Endodermal cell (in vitro differentiated cells): ENCODE measurements around the gene LHX2. TPM values are rescaled to one million over a fixed set of nuclear protein-coding genes. Genes with fewer than 3 reads are reported as not detected.

Experiments
- DNase-seq: peaks from one replicate; pipeline ENCODE4 v3.0.0-alpha.2; 2017
- H3K27ac ChIP-seq: 2 replicates; pipeline ENCODE4 v1.5.1; 2013; ENCODE audit warnings: mild to moderate bottlenecking, low read depth, low read length, moderate library complexity
- H3K27me3 ChIP-seq: 2 replicates; pipeline ENCODE4 v1.6.1; 2013; ENCODE audit warnings: mild to moderate bottlenecking, low read length, moderate library complexity; ENCODE audit not compliant: insufficient read depth, control insufficient read depth, poor library complexity, severe bottlenecking
- H3K36me3 ChIP-seq: 2 replicates; pipeline ENCODE4 v1.7.0; 2013; ENCODE audit warnings: mild to moderate bottlenecking, low read length, moderate library complexity; ENCODE audit not compliant: control insufficient read depth, insufficient read depth
- H3K4me1 ChIP-seq: one replicate; pipeline ENCODE4 v1.7.0; 2013; ENCODE audit warnings: low read length; ENCODE audit not compliant: control insufficient read depth, insufficient read depth
- H3K4me3 ChIP-seq: 2 replicates; pipeline ENCODE4 v1.5.1; 2013; ENCODE audit warnings: mild to moderate bottlenecking, low read length, moderate library complexity
- H3K9ac ChIP-seq: 2 replicates; pipeline ENCODE4 v1.6.1; 2013; ENCODE audit warnings: mild to moderate bottlenecking, low read length, moderate library complexity; ENCODE audit not compliant: poor library complexity, severe bottlenecking; ENCODE audit errors: extremely low read depth
- H3K9me3 ChIP-seq: 2 replicates; pipeline ENCODE4 v1.6.1; 2013; ENCODE audit warnings: mild to moderate bottlenecking, low read length, moderate library complexity; ENCODE audit not compliant: control insufficient read depth
- H3K27ac Mint-ChIP-seq: 2 replicates; pipeline ENCODE4 v1.8.0; 2020; ENCODE audit warnings: mixed read lengths
- H3K27me3 Mint-ChIP-seq: 2 replicates; pipeline ENCODE4 v1.8.0; 2021; ENCODE audit warnings: mild to moderate bottlenecking, mixed read lengths; ENCODE audit not compliant: insufficient read depth
- H3K36me3 Mint-ChIP-seq: 2 replicates; pipeline ENCODE4 v1.8.0; 2020; ENCODE audit warnings: low read depth, mixed read lengths
- H3K4me1 Mint-ChIP-seq: 2 replicates; pipeline ENCODE4 v1.8.0; 2020; ENCODE audit warnings: mixed read lengths
- H3K4me3 Mint-ChIP-seq: 2 replicates; pipeline ENCODE4 v1.8.0; 2020; ENCODE audit warnings: mild to moderate bottlenecking, moderate library complexity, mixed read lengths
- H3K9me3 Mint-ChIP-seq: 2 replicates; pipeline ENCODE4 v1.8.0; 2020; ENCODE audit warnings: mild to moderate bottlenecking, mixed read lengths
- CTCF ChIP-seq: fragments of 200-600 bp; sonication (generic); conservative IDR thresholded peaks from 2 replicates; pipeline ENCODE4 v1.5.0; 2021; ENCODE audit warnings: antibody characterized with exemption, mild to moderate bottlenecking
- WGBS, 2 experiments: methylation state at CpG; one replicate each; pipeline versions ENCODE4 v1.1.5 to v1.1.7; 2013; ENCODE audit warnings: missing lambda C conversion rate in 2 of 2, mixed read lengths in 1 of 2; ENCODE audit not compliant: insufficient coverage in 1 of 2, insufficient read length in 1 of 2; 5-methylcytosine and 5-hydroxymethylcytosine counted together
- total RNA-seq, 2 donors: library from RNA; stranded (reverse); fragmentation: NEBNext Ultra II Directional in 1 of 2; extraction: Animal tissue kit (Norgen Biotek cat#: 25700) in 1 of 2; gene quantifications; 2 replicates in 1 of 2; 3 replicates in 1 of 2; pipeline ENCODE4 v1.2.1, GENCODE V29; 2021

LHX2 gene
- total RNA-seq, 2 donors from 2014 or later: 0.20 to 0.29 TPM

- H3K4me3 Mint-ChIP-seq: no peak overlapping the region
Observed at GRCh38 chr9:124003636-124004349, 7.8 kb upstream of the LHX2 start.

GRCh38 chr9:124004593-124004992, 7.0 kb upstream of the LHX2 start:
- WGBS, 2 experiments: 15 to 19% methylated on average over 2 to 4 of the region's 4 CpGs
- peaks cover 51% of the 10 kb centered on the region for H3K4me1 Mint-ChIP-seq
- Histone ChIP-seq H3K36me3 (no peaks in the 10 kb centered on the region), H3K27me3 (peaks cover 96% of the 10 kb centered on the region), H3K4me1 (peaks cover 3% of the 10 kb centered on the region), H3K9ac (no peak overlapping the region), H3K27ac (no peak overlapping the region), H3K4me3 (no peak overlapping the region), H3K9me3 (no peaks in the 10 kb centered on the region)
- H3K27ac Mint-ChIP-seq: no peak overlapping the region
- H3K36me3 Mint-ChIP-seq: no peaks in the 10 kb centered on the region
- TF ChIP-seq CTCF: no peak
- H3K9me3 Mint-ChIP-seq: no peaks in the 10 kb centered on the region
- H3K4me3 Mint-ChIP-seq: no peak overlapping the region
- no peak for DNase-seq
- H3K27me3 Mint-ChIP-seq: peaks cover 95% of the 10 kb centered on the region

More at GRCh38 chr9:124003636-124004349, 7.8 kb upstream of the LHX2 start:
- Histone ChIP-seq H3K27me3 (peaks cover 94% of the 10 kb centered on the region), H3K27ac (no peak overlapping the region), H3K36me3 (no peaks in the 10 kb centered on the region), H3K9ac (no peak overlapping the region), H3K9me3 (no peaks in the 10 kb centered on the region), H3K4me1 (peaks cover 3% of the 10 kb centered on the region), H3K4me3 (no peak overlapping the region)
- no peak for TF ChIP-seq CTCF
- WGBS, 2 experiments: 7 to 19% methylated on average over 2 to 4 of the region's 4 CpGs
- Mint-ChIP-seq H3K27me3 (peaks cover 92% of the 10 kb centered on the region), H3K36me3 (no peaks in the 10 kb centered on the region), H3K4me1 (peaks cover 49% of the 10 kb centered on the region), H3K9me3 (no peaks in the 10 kb centered on the region), H3K27ac (no peak overlapping the region)
- no peak for DNase-seq

- Mint-ChIP-seq H3K4me1 (peaks cover 54% of the 10 kb centered on the region), H3K36me3 (no peaks in the 10 kb centered on the region), H3K9me3 (no peaks in the 10 kb centered on the region), H3K27me3 (peaks cover 100% of the 10 kb centered on the region), H3K27ac (no peak overlapping the region), H3K4me3 (no peak overlapping the region)
- Histone ChIP-seq H3K27me3 (peaks cover 100% of the 10 kb centered on the region), H3K36me3 (no peaks in the 10 kb centered on the region), H3K4me3 (no peak overlapping the region), H3K9me3 (no peaks in the 10 kb centered on the region), H3K9ac (no peak overlapping the region), H3K27ac (no peak overlapping the region), H3K4me1 (peaks cover 3% of the 10 kb centered on the region)
- peak; percentile 86 for DNase-seq
- no peak for TF ChIP-seq CTCF
- 13 to 20% methylated on average over 4 of the region's 4 CpGs for WGBS, 2 experiments
Observed at GRCh38 chr9:124005029-124005771, 6.4 kb upstream of the LHX2 start.
